Caco-2 (cell line): ENCODE data around the gene SENP7. TPM values are rescaled to one million over a fixed set of nuclear protein-coding genes. Genes with fewer than 3 reads are reported as not detected.

ENCODE experiments used
- BruUV-seq: library from RNA; stranded (reverse); fragments of 400-500 nt; replicated peaks from 2 replicates; lab custom pipeline; 2021; lab: Mats Ljungman, UMichigan
- CTCF ChIA-PET: fragments of 300-600 bp; sonication (Branson Sonifier 250); formaldehyde crosslinking; loops from one replicate; lab custom pipeline; 2022; ENCODE audit warnings: antibody characterized with exemption; lab: Charles Lee
- POLR2A ChIA-PET: fragments of 300-600 bp; sonication (Branson Sonifier 250); formaldehyde crosslinking; loops from one replicate; lab custom pipeline; 2022; ENCODE audit warnings: antibody characterized with exemption; lab: Charles Lee
- DNase-seq, 2 experiments: peaks; one replicate each; pipeline versions ENCODE4 v3.0.0 to v3.0.0-alpha.2; 2020 to 2022
- H3K27me3 ChIP-seq: replicated peaks from 2 replicates; pipeline ENCODE4 v1.6.0; 2011; ENCODE audit warnings: low read length; ENCODE audit not compliant: control insufficient read depth, insufficient read depth
- H3K36me3 ChIP-seq: 2 replicates; pipeline ENCODE4 v1.5.1; 2011; ENCODE audit warnings: low read length; ENCODE audit not compliant: control insufficient read depth, insufficient read depth
- H3K4me1 ChIP-seq: fragments of 250-450 bp; sonication (Bioruptor Pico); 2 replicates; pipeline ENCODE4 v1.5.1; 2020; ENCODE audit warnings: mild to moderate bottlenecking
- H3K4me3 ChIP-seq: 2 replicates; pipeline ENCODE4 v1.5.1; 2011; ENCODE audit warnings: low read depth, mild to moderate bottlenecking, control low read depth, low read length
- H3K9me3 ChIP-seq: fragments of 250-450 bp; sonication (Bioruptor Pico); 2 replicates; pipeline ENCODE4 v1.5.1; 2020; ENCODE audit warnings: mild to moderate bottlenecking, moderate library complexity
- H3K27ac Mint-ChIP-seq: one replicate; pipeline ENCODE4 v1.8.0; 2022; ENCODE audit warnings: mixed read lengths; ENCODE audit not compliant: unreplicated experiment
- H3K27me3 Mint-ChIP-seq: one replicate; pipeline ENCODE4 v1.8.0; 2022; ENCODE audit warnings: mixed read lengths; ENCODE audit not compliant: insufficient read depth, unreplicated experiment
- H3K36me3 Mint-ChIP-seq: one replicate; pipeline ENCODE4 v1.8.0; 2022; ENCODE audit warnings: mild to moderate bottlenecking, mixed read lengths; ENCODE audit not compliant: insufficient read depth, unreplicated experiment
- H3K4me1 Mint-ChIP-seq: one replicate; pipeline ENCODE4 v1.8.0; 2022; ENCODE audit warnings: low read depth, mixed read lengths; ENCODE audit not compliant: unreplicated experiment
- H3K4me3 Mint-ChIP-seq: one replicate; pipeline ENCODE4 v1.8.0; 2022; ENCODE audit warnings: mild to moderate bottlenecking, moderate library complexity, mixed read lengths; ENCODE audit not compliant: unreplicated experiment
- H3K9me3 Mint-ChIP-seq: one replicate; pipeline ENCODE4 v1.8.0; 2022; ENCODE audit warnings: mixed read lengths; ENCODE audit not compliant: unreplicated experiment
- intact Hi-C: fragments of 100-400 bp; cut with micrococcal nuclease; formaldehyde crosslinking; loops from one replicate; pipeline ENCODE4 v1.10.0; 2022; ENCODE audit not compliant: unreplicated experiment
- total RNA-seq: library from RNA; stranded (reverse); gene quantifications from 2 replicates; pipeline ENCODE4 v1.2.3, GENCODE V29; 2022
- TF ChIP-seq, protein P1 (sequence below), 2 experiments: fragments of 200-600 bp in 1 of 2; IDR thresholded peaks; 1 replicate in 1 of 2; 2 replicates in 1 of 2; pipeline versions ENCODE4 v1.5.1 to v1.8.0; 2011 to 2022; ENCODE audit warnings: antibody characterized with exemption in 1 of 2, control low read depth in 1 of 2, inconsistent platforms in 1 of 2, low read depth in 1 of 2, low read length in 1 of 2, mild to moderate bottlenecking in 1 of 2, moderate library complexity in 1 of 2; ENCODE audit not compliant: insufficient read depth in 1 of 2, severe bottlenecking in 1 of 2, unreplicated experiment in 1 of 2

Gene SENP7
- total RNA-seq, 1 experiment from 2014 or later, result 8.5 TPM

DNA sequence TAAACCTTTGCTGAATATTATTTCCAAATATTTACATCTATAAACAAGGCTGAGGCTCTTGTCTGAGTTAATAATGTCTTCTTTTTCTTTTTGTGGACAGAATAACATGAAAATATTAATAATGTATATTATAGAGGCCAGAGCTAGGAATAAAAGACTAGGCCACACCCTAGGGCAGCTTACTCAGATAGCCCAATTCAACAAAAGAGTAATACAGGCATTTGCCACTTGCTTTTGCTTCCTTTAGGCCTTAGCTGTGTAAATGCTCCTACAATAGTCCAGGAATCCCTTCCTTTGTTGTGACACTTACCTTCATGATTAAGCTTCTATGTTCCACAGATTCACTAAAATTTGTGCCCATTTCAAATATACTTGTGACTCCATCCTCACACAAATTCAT, 209.2 kb downstream of the SENP7 start:
- Mint-ChIP-seq H3K27me3 (no peaks in the 10 kb centered on the region), H3K4me3 (no peak overlapping the region), H3K4me1 (no peaks in the 10 kb centered on the region), H3K27ac (no peak overlapping the region), H3K9me3 (peaks cover 15% of the 10 kb centered on the region), H3K36me3 (no peaks in the 10 kb centered on the region)
- ChIA-PET CTCF (no interaction called here), POLR2A (no interaction called here)
- TF ChIP-seq, protein P1, sequence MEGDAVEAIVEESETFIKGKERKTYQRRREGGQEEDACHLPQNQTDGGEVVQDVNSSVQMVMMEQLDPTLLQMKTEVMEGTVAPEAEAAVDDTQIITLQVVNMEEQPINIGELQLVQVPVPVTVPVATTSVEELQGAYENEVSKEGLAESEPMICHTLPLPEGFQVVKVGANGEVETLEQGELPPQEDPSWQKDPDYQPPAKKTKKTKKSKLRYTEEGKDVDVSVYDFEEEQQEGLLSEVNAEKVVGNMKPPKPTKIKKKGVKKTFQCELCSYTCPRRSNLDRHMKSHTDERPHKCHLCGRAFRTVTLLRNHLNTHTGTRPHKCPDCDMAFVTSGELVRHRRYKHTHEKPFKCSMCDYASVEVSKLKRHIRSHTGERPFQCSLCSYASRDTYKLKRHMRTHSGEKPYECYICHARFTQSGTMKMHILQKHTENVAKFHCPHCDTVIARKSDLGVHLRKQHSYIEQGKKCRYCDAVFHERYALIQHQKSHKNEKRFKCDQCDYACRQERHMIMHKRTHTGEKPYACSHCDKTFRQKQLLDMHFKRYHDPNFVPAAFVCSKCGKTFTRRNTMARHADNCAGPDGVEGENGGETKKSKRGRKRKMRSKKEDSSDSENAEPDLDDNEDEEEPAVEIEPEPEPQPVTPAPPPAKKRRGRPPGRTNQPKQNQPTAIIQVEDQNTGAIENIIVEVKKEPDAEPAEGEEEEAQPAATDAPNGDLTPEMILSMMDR (IDR thresholded peaks at IDR 0.05; ENCODE audit: insufficient read depth in 1 of 2, low read depth in 1 of 2, low read length in 1 of 2, severe bottlenecking in 1 of 2, unreplicated experiment in 1 of 2), result no peak
- Histone ChIP-seq H3K36me3 (no peaks in the 10 kb centered on the region), H3K27me3 (no peaks in the 10 kb centered on the region), H3K9me3 (peaks cover 12% of the 10 kb centered on the region), H3K4me1 (no peaks in the 10 kb centered on the region), H3K4me3 (no peak overlapping the region)
- intact Hi-C loops, result no loop called here
- no TSS peak for BruUV-seq
- DNase-seq, result no peak

GRCh38 chr3:101303089-101303731, 209.8 kb downstream of the SENP7 start:
- TF ChIP-seq, protein P1 (IDR thresholded peaks at IDR 0.05; ENCODE audit: insufficient read depth in 1 of 2, low read depth in 1 of 2, low read length in 1 of 2, severe bottlenecking in 1 of 2, unreplicated experiment in 1 of 2), result no peak
- intact Hi-C loops, result no loop called here
- ChIA-PET CTCF (no interaction called here), POLR2A (no interaction called here)
- no TSS peak for BruUV-seq
- Mint-ChIP-seq H3K4me1 (no peaks in the 10 kb centered on the region), H3K4me3 (no peak overlapping the region), H3K36me3 (no peaks in the 10 kb centered on the region), H3K27me3 (no peaks in the 10 kb centered on the region), H3K9me3 (peaks cover 10% of the 10 kb centered on the region), H3K27ac (no peak overlapping the region)
- Histone ChIP-seq H3K9me3 (peaks cover 7% of the 10 kb centered on the region), H3K4me1 (no peaks in the 10 kb centered on the region), H3K36me3 (no peaks in the 10 kb centered on the region), H3K4me3 (no peak overlapping the region), H3K27me3 (no peaks in the 10 kb centered on the region)
- no peak for DNase-seq

DNA sequence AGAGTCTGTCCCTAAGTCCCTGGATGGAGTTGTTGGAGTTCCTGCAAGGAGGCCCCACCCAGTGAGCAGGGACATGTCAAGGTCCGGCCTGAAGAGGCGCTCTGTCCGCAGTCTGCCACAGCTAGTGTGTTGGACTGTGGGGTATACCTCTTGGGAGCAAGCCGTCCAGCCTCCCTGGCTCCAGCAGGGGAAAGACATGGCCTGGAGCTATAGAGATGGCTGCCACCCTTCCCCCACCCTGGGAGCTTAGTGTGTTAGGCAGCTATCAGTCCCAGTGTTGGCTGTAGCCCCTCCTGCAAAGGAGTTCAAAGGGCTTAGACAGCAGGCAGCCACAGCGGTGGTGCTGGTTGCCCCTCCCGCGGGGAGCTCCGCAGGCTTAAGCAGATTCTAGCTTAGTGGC, 212.9 kb downstream of the SENP7 start:
- H3K36me3 ChIP-seq, result no peaks in the 10 kb centered on the region
- DNase-seq, result peak in 1 of 2 experiments; percentile 26
- BruUV-seq, result no TSS peak
- no peaks in the 10 kb centered on the region for H3K4me1 ChIP-seq
- ChIA-PET CTCF (no interaction called here), POLR2A (no interaction called here)
- no peaks in the 10 kb centered on the region for H3K36me3 Mint-ChIP-seq
- H3K4me3 ChIP-seq, result no peak overlapping the region
- TF ChIP-seq, protein P1 (IDR thresholded peaks at IDR 0.05; ENCODE audit: insufficient read depth in 1 of 2, low read depth in 1 of 2, low read length in 1 of 2, severe bottlenecking in 1 of 2, unreplicated experiment in 1 of 2), result no peak
- H3K27me3 Mint-ChIP-seq, result no peaks in the 10 kb centered on the region
- H3K27me3 ChIP-seq, result no peaks in the 10 kb centered on the region
- intact Hi-C loops, result no loop called here
- H3K9me3 ChIP-seq, result no peaks in the 10 kb centered on the region
- H3K4me1 Mint-ChIP-seq, result no peaks in the 10 kb centered on the region
- H3K4me3 Mint-ChIP-seq, result no peak overlapping the region
- H3K9me3 Mint-ChIP-seq, result no peaks in the 10 kb centered on the region
- no peak overlapping the region for H3K27ac Mint-ChIP-seq
